Osteocyte (in vitro differentiated cells): ENCODE data around the gene DOP1B. TPM values are rescaled to one million over a fixed set of nuclear protein-coding genes. Genes with fewer than 3 reads are reported as not detected.

ENCODE experiments used
- DNase-seq: peaks from one replicate; pipeline ENCODE4 v3.0.0; 2021; ENCODE audit warnings: mixed read lengths; ENCODE audit not compliant: unreplicated experiment; ENCODE audit errors: extremely low spot score
- H3K27ac Mint-ChIP-seq: one replicate; pipeline ENCODE4 v1.8.0; 2021; ENCODE audit warnings: mild to moderate bottlenecking, mixed read lengths; ENCODE audit not compliant: unreplicated experiment
- H3K27me3 Mint-ChIP-seq: one replicate; pipeline ENCODE4 v1.8.0; 2021; ENCODE audit warnings: mixed read lengths; ENCODE audit not compliant: unreplicated experiment
- H3K36me3 Mint-ChIP-seq: one replicate; pipeline ENCODE4 v1.8.0; 2021; ENCODE audit warnings: mixed read lengths; ENCODE audit not compliant: unreplicated experiment
- H3K4me1 Mint-ChIP-seq: one replicate; pipeline ENCODE4 v1.8.0; 2021; ENCODE audit warnings: mixed read lengths; ENCODE audit not compliant: unreplicated experiment
- H3K4me3 Mint-ChIP-seq: one replicate; pipeline ENCODE4 v1.8.0; 2021; ENCODE audit warnings: mild to moderate bottlenecking, moderate library complexity, mixed read lengths; ENCODE audit not compliant: unreplicated experiment
- H3K9me3 Mint-ChIP-seq: one replicate; pipeline ENCODE4 v1.8.0; 2021; ENCODE audit warnings: mixed read lengths; ENCODE audit not compliant: unreplicated experiment
- total RNA-seq: library from RNA; stranded (reverse); gene quantifications from 2 replicates; pipeline ENCODE4 v1.2.1, GENCODE V29; 2021
- TF ChIP-seq, protein P1 (sequence below): fragments of 200-600 bp; sonication (generic); IDR thresholded peaks from 2 replicates; pipeline ENCODE4 v1.5.0; 2021; ENCODE audit warnings: antibody characterized with exemption, mild to moderate bottlenecking, moderate library complexity

The DOP1B gene
- total RNA-seq, 1 donor from 2014 or later: 14.3 TPM

GRCh38 chr21:36125512-36126207 is 31.0 kb upstream of the DOP1B start:
- Mint-ChIP-seq H3K9me3 (no peaks in the 10 kb centered on the region), H3K27ac (no peak overlapping the region), H3K36me3 (no peaks in the 10 kb centered on the region), H3K4me3 (no peak overlapping the region), H3K4me1 (peaks cover 8% of the 10 kb centered on the region), H3K27me3 (no peaks in the 10 kb centered on the region)
- no peak for DNase-seq
- TF ChIP-seq, protein P1, sequence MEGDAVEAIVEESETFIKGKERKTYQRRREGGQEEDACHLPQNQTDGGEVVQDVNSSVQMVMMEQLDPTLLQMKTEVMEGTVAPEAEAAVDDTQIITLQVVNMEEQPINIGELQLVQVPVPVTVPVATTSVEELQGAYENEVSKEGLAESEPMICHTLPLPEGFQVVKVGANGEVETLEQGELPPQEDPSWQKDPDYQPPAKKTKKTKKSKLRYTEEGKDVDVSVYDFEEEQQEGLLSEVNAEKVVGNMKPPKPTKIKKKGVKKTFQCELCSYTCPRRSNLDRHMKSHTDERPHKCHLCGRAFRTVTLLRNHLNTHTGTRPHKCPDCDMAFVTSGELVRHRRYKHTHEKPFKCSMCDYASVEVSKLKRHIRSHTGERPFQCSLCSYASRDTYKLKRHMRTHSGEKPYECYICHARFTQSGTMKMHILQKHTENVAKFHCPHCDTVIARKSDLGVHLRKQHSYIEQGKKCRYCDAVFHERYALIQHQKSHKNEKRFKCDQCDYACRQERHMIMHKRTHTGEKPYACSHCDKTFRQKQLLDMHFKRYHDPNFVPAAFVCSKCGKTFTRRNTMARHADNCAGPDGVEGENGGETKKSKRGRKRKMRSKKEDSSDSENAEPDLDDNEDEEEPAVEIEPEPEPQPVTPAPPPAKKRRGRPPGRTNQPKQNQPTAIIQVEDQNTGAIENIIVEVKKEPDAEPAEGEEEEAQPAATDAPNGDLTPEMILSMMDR: peak; percentile 89

GRCh38 chr21:36126208-36126565 is 30.4 kb upstream of the DOP1B start:
- DNase-seq: no peak
- H3K4me1 Mint-ChIP-seq: peaks cover 9% of the 10 kb centered on the region
- no peaks in the 10 kb centered on the region for H3K27me3 Mint-ChIP-seq
- H3K4me3 Mint-ChIP-seq: no peak overlapping the region
- H3K36me3 Mint-ChIP-seq: no peaks in the 10 kb centered on the region
- H3K27ac Mint-ChIP-seq: no peak overlapping the region
- TF ChIP-seq, protein P1: no peak
- no peaks in the 10 kb centered on the region for H3K9me3 Mint-ChIP-seq

- H3K4me3 Mint-ChIP-seq: no peak overlapping the region
- no peaks in the 10 kb centered on the region for H3K27me3 Mint-ChIP-seq
- no peaks in the 10 kb centered on the region for H3K36me3 Mint-ChIP-seq
- no peak overlapping the region for H3K27ac Mint-ChIP-seq
- no peak for DNase-seq
- TF ChIP-seq, protein P1: no peak
- H3K9me3 Mint-ChIP-seq: no peaks in the 10 kb centered on the region
- peaks cover 9% of the 10 kb centered on the region for H3K4me1 Mint-ChIP-seq
Measured at GRCh38 chr21:36126621-36127110, 30.0 kb upstream of the DOP1B start.

DNA sequence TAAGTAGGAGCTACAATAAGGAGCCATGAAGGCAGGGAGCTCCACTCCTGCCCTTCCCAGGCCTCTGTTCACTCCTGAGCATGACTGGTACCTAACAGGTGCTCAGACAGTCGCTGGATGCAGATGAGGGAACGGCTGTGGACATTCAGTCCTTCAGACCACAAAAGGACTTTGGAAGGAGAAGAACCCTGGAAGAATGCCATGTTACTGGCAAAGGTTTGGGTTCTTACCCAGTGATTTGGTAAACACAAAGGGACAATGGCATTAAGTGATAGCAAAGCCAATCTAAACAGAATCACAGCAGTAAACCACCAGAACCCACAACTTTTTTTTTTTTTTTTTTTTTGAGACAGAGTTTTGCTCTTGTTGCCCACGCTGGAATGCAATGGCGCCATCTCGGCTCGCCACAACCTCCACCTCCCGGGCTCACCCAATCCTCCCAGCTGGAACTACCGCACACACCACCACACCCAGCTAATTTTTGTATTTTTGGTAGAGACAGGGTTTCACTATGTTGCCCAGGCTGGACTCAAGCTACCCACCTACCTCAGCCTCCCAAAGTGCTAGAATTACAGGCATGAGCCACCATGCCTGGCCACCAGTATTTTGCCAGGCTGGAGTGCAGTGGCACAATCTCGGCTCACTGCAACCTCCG is 29.2 kb upstream of the DOP1B start:
- Mint-ChIP-seq H3K27me3 (no peaks in the 10 kb centered on the region), H3K27ac (no peak overlapping the region), H3K9me3 (no peaks in the 10 kb centered on the region), H3K36me3 (no peaks in the 10 kb centered on the region), H3K4me1 (peaks cover 9% of the 10 kb centered on the region), H3K4me3 (no peak overlapping the region)
- no peak for DNase-seq
- TF ChIP-seq, protein P1: no peak

- no peaks in the 10 kb centered on the region for H3K27me3 Mint-ChIP-seq
- no peak for DNase-seq
- H3K9me3 Mint-ChIP-seq: no peaks in the 10 kb centered on the region
- peak overlapping the region; percentile 12 for H3K4me3 Mint-ChIP-seq
- H3K36me3 Mint-ChIP-seq: no peaks in the 10 kb centered on the region
- peaks cover 9% of the 10 kb centered on the region for H3K4me1 Mint-ChIP-seq
- TF ChIP-seq, protein P1: no peak
- H3K27ac Mint-ChIP-seq: no peak overlapping the region
Measured at GRCh38 chr21:36127977-36128376, 28.6 kb upstream of the DOP1B start.
